ENCODE data around the gene TSACC. TPM values are rescaled to one million over a fixed set of nuclear protein-coding genes. Genes with fewer than 3 reads are reported as not detected.
"Not testable (repeated sequence)": the region's sequence is repeated elsewhere in the genome, so short reads cannot be mapped to it uniquely, and the experiment has no call there.

Gene TSACC
- total RNA-seq, 4 donors from 2014 or later, result not detected

DNA sequence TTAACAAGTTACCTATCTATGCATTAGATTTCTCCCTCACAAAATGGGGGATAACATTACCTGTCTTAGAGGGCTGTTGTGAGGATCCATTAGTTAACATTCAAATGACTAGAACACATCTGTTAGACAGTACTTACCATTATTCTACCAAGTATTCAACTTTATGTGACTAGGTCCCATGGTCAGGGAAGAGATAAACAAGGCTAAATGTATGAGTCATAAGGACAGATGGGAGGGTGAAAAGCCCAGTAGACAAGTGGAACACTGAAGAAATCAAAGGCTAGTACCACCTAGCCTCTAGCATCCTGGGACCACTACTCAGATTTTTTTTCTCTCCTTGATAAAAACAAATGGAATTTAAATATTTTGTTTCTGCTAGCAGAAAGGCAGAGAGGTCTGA is 30.2 kb upstream of the TSACC start:
- Histone ChIP-seq H3K36me3 (peaks cover 24 to 93% (median 51%) of the 10 kb centered on the region in 3 donors), H3K4me1 (peaks cover 0 to 14% (median 0%) of the 10 kb centered on the region in 3 donors), H3K4me3 (no peak overlapping the region), H3K27me3 (no peaks in the 10 kb centered on the region), H3K9me3 (no peaks in the 10 kb centered on the region), H3K27ac (no peak overlapping the region)
- TF ChIP-seq, protein P1, sequence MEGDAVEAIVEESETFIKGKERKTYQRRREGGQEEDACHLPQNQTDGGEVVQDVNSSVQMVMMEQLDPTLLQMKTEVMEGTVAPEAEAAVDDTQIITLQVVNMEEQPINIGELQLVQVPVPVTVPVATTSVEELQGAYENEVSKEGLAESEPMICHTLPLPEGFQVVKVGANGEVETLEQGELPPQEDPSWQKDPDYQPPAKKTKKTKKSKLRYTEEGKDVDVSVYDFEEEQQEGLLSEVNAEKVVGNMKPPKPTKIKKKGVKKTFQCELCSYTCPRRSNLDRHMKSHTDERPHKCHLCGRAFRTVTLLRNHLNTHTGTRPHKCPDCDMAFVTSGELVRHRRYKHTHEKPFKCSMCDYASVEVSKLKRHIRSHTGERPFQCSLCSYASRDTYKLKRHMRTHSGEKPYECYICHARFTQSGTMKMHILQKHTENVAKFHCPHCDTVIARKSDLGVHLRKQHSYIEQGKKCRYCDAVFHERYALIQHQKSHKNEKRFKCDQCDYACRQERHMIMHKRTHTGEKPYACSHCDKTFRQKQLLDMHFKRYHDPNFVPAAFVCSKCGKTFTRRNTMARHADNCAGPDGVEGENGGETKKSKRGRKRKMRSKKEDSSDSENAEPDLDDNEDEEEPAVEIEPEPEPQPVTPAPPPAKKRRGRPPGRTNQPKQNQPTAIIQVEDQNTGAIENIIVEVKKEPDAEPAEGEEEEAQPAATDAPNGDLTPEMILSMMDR (IDR thresholded peaks at IDR 0.05), result no peak
- no peak for TF ChIP-seq POLR2A (IDR thresholded peaks at IDR 0.05)
- no peak for DNase-seq
- intact Hi-C loops (cut with DNase I), result no loop called here

DNA sequence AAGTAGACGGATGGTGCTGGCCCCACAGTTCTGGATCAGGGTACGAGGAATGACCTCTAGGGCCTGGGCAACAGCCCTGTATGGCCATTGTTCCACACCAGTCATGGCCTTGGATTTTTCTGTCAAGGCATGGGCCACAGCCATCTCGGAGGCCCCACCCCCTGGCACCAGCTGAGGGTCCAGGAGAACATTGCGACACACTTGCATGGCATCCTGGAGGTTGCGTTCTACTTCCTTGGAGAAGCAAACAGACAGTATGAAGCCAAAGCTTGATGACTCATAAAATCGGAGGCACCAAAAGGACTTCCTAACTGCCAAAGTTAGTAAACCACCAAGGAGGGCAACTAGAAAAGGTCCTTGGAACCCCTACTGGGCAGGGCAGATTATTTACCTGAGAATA is 27.4 kb upstream of the TSACC start:
- intact Hi-C loops (cut with DNase I), result loop anchor here (10.0 kb wide), 1 partner anchor 56 kb away; no protein-coding TSS in a partner anchor
- WGBS, 2 donors, result 39 to 65% methylated on average over 5 to 6 of the region's 6 CpGs
- DNase-seq, result no peak
- H3K27me3 ChIP-seq, result no peaks in the 10 kb centered on the region
- peaks cover 28 to 100% (median 78%) of the 10 kb centered on the region in 3 donors for H3K36me3 ChIP-seq
- no peak for TF ChIP-seq POLR2A (IDR thresholded peaks at IDR 0.05)
- TF ChIP-seq, protein P1 (IDR thresholded peaks at IDR 0.05), result no peak
- H3K9me3 ChIP-seq, result no peaks in the 10 kb centered on the region
- peak overlapping the region in 1 of 4 donors; percentile 14 for H3K27ac ChIP-seq
- H3K4me1 ChIP-seq, result peaks cover 0 to 14% (median 0%) of the 10 kb centered on the region in 3 donors
- no peak overlapping the region for H3K4me3 ChIP-seq

DNA sequence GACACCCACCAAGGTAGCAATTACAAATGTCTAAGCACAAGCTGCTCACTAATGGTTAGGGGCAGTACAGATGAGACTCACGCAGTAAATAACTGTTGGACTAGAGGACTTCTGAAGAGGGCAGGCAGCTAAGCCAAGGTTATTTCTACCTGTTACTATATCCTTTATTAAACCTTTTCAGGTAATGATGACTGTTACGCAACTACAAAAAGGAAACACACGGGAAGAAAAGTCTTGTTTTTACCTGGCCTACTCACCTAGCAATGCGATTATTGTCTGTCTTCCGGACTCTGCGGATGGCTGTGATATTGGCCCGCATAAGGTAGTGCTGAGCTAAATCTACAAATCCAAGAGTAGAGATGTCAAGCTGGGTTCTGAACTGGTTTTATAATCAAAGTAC is 21.4 kb upstream of the TSACC start:
- H3K9me3 ChIP-seq, result no peaks in the 10 kb centered on the region
- TF ChIP-seq POLR2A (IDR thresholded peaks at IDR 0.05), result no peak
- TF ChIP-seq, protein P1 (IDR thresholded peaks at IDR 0.05), result no peak
- no peak overlapping the region for H3K4me3 ChIP-seq
- H3K27me3 ChIP-seq, result no peaks in the 10 kb centered on the region
- H3K36me3 ChIP-seq, result peaks cover 37 to 100% (median 92%) of the 10 kb centered on the region in 3 donors
- intact Hi-C loops (cut with DNase I), result loop anchor here (10.0 kb wide), 1 partner anchor 62 kb away; no protein-coding TSS in a partner anchor
- no peaks in the 10 kb centered on the region for H3K4me1 ChIP-seq
- no peak overlapping the region for H3K27ac ChIP-seq
- no peak for DNase-seq
- 86 to 88% methylated on average over 7 of the region's 7 CpGs for WGBS, 2 donors

DNA sequence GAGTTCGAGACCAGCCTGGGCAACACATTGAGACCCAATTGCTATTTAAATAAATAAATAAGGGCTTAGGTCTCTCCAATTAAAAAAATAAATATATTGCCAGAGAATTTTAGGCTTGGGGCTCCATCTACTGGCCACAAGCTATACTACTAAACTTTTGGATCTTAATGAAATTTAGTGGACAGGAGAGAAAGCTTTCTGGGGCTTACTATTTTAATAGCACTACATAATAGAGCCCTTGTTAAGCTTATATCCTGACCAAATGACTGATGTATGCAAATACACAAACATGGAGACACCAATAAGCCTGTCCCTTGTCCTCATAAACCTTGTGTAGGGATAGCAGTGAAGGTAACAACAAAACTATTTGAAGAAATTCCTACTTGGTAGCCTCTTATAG is 18.7 kb upstream of the TSACC start:
- Histone ChIP-seq H3K27me3 (no peaks in the 10 kb centered on the region), H3K4me3 (no peak overlapping the region), H3K9me3 (no peaks in the 10 kb centered on the region), H3K36me3 (peaks cover 49 to 100% (median 78%) of the 10 kb centered on the region in 3 donors), H3K27ac (no peak overlapping the region), H3K4me1 (no peaks in the 10 kb centered on the region)
- 64 to 88% methylated on average over 1 of the region's 1 CpG for WGBS, 2 donors
- DNase-seq, result no peak
- intact Hi-C loops (cut with DNase I), result loop anchor here (10.0 kb wide), 1 partner anchor 65 kb away; no protein-coding TSS in a partner anchor
- TF ChIP-seq, protein P1 (IDR thresholded peaks at IDR 0.05), result peak in 4 of 6 experiments; percentile 23 to 57 (median 46)
- no peak for TF ChIP-seq POLR2A (IDR thresholded peaks at IDR 0.05)

DNA sequence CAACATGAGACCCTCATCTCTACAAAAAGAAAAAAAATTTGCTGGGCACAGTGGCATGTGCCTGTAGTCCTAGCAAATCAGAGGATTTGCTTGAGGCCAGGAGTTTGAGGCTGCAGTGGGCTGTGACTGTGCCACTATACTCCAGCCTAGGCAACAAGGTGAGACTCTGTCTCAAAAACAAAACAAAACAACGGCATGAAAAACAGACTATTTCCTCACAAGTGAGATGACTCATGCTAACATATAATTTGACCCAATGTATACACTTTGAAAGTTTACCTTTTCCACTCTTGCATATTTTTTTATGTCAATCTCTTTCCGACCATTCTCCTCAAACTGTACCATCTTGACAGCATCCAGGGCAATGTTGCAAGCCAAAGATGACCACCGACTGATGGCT is 17.8 kb upstream of the TSACC start:
- H3K4me3 ChIP-seq, result no peak overlapping the region
- intact Hi-C loops (cut with DNase I), result no loop called here
- TF ChIP-seq POLR2A (IDR thresholded peaks at IDR 0.05), result no peak
- TF ChIP-seq, protein P1 (IDR thresholded peaks at IDR 0.05), result no peak
- no peaks in the 10 kb centered on the region for H3K27me3 ChIP-seq
- H3K36me3 ChIP-seq, result peaks cover 49 to 100% (median 77%) of the 10 kb centered on the region in 3 donors
- no peaks in the 10 kb centered on the region for H3K4me1 ChIP-seq
- DNase-seq, result no peak
- no peaks in the 10 kb centered on the region for H3K9me3 ChIP-seq
- WGBS, 2 donors, result 63 to 68% methylated on average over 3 of the region's 3 CpGs
- no peak overlapping the region for H3K27ac ChIP-seq

DNA sequence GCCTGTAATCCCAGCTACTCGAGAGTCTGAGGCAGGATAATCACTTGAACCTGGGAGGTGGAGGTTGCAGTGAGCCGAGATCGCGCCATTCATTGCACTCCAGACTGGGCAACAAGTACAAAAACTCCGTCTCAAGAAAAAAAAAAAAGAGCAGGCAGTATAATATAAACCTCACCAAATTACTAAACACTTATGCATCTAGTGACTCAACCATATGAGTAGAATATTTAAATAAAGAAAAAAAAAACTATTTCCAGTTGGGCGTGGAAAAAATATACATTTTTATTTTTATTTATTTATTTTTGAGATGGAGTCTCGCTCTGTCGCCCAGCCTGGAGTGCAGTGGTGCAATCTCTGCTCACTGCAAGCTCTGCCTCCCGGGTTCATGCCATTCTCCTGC is 15.1 kb upstream of the TSACC start:
- H3K9me3 ChIP-seq; H3K27me3 ChIP-seq; intact Hi-C loops (cut with DNase I); H3K4me3 ChIP-seq; H3K4me1 ChIP-seq; DNase-seq; H3K27ac ChIP-seq: not testable (repeated sequence)
- WGBS, 2 donors, result 79 to 90% methylated on average over 9 of the region's 9 CpGs
- peaks cover 28 to 96% (median 51%) of the 10 kb centered on the region in 3 donors for H3K36me3 ChIP-seq
